HCT116 (cell line): ENCODE measurements around the gene CEP41. TPM values are rescaled to one million over a fixed set of nuclear protein-coding genes. Genes with fewer than 3 reads are reported as not detected.

ENCODE experiments used
- ATAC-seq: fragments of 200-7000 bp; cut with Tn5 transposase; 2 replicates; pipeline ENCODE4 v1.9.1; 2020; ENCODE audit warnings: mild to moderate bottlenecking, moderate library complexity
- BruUV-seq: library from RNA; stranded (reverse); fragments of 400-500 nt; replicated peaks from 2 replicates; lab custom pipeline; 2021; lab: Mats Ljungman, UMichigan
- CTCF ChIA-PET: fragments of 300-600 bp; sonication (Branson Sonifier 250); formaldehyde crosslinking; loops from one replicate; lab custom pipeline; 2021; ENCODE audit warnings: antibody characterized with exemption; lab: Charles Lee
- POLR2A ChIA-PET: fragments of 300-600, 350-600 bp; sonication (Branson Sonifier 250); formaldehyde crosslinking; loops from one replicate; lab custom pipeline; 2021; ENCODE audit warnings: antibody characterized with exemption; lab: Charles Lee
- RAD21 ChIA-PET, 2 experiments: fragments of 300-600 bp; sonication (Branson Sonifier 250); formaldehyde crosslinking; loops; one replicate each; lab custom pipeline; 2023; ENCODE audit warnings: low total read pairs in 2 of 2; ENCODE audit not compliant: uncharacterized antibody in 2 of 2, unreplicated experiment in 2 of 2, low non-redundant PET in 1 of 2; lab: Charles Lee
- DNase-seq: peaks from one replicate; pipeline ENCODE4 v3.0.0-alpha.2; 2010; ENCODE audit warnings: low read depth, low spot score
- H2AFZ ChIP-seq: fragments of 200-600 bp; shearing (Covaris generic), sonication (generic); 2 replicates; pipeline ENCODE4 v1.6.1; 2017; ENCODE audit warnings: low read depth, mixed run types, mixed read lengths, antibody characterized with exemption, low read length; ENCODE audit not compliant: poor library complexity, severe bottlenecking
- H3K27ac ChIP-seq: 2 replicates; pipeline ENCODE4 v1.5.1; 2012; ENCODE audit warnings: low read depth, low read length
- H3K27me3 ChIP-seq: fragments of 200-600 bp; sonication (generic); 2 replicates; pipeline ENCODE4 v1.6.1; 2016; ENCODE audit warnings: mixed run types, low read length, mixed read lengths; ENCODE audit not compliant: insufficient read depth
- H3K36me3 ChIP-seq, 2 experiments: fragments of 200-500 bp in 1 of 2; fragments of 200-600 bp in 1 of 2; sonication (Bioruptor generic) in 1 of 2; sonication (generic) in 1 of 2; 2 replicates each; pipeline versions ENCODE4 v1.5.1 to v1.6.1; 2014 to 2016; ENCODE audit warnings: low read length in 2 of 2, inconsistent platforms in 1 of 2, mixed read lengths in 1 of 2, mixed run types in 1 of 2; ENCODE audit not compliant: insufficient read depth in 2 of 2, control insufficient read depth in 1 of 2
- H3K4me1 ChIP-seq, 2 experiments: fragments of 200-600 bp in 1 of 2; sonication (generic) in 1 of 2; 2 replicates each; pipeline versions ENCODE4 v1.5.1 to v1.6.1; 2012 to 2017; ENCODE audit warnings: low read length in 2 of 2, inconsistent platforms in 1 of 2, mild to moderate bottlenecking in 1 of 2, mixed read lengths in 1 of 2, mixed run types in 1 of 2, moderate library complexity in 1 of 2; ENCODE audit not compliant: insufficient read depth in 2 of 2, control insufficient read depth in 1 of 2
- H3K4me2 ChIP-seq: fragments of 200-600 bp; sonication (generic); 2 replicates; pipeline ENCODE4 v1.6.1; 2017; ENCODE audit warnings: mixed run types, low read length, mixed read lengths
- H3K4me3 ChIP-seq, 2 experiments: fragments of 200-600 bp in 1 of 2; sonication (generic) in 1 of 2; replicated peaks in 1 of 2; 2 replicates each; pipeline ENCODE4 v1.5.1; 2011 to 2016; ENCODE audit warnings: low read length in 2 of 2, control low read depth in 1 of 2, low read depth in 1 of 2, mild to moderate bottlenecking in 1 of 2, mixed read lengths in 1 of 2, mixed run types in 1 of 2
- H3K79me2 ChIP-seq: fragments of 200-600 bp; sonication (generic); 2 replicates; pipeline ENCODE4 v1.6.1; 2017; ENCODE audit warnings: mild to moderate bottlenecking, mixed run types, low read length, moderate library complexity, mixed read lengths; ENCODE audit not compliant: insufficient read depth
- H3K9ac ChIP-seq: fragments of 200-600 bp; sonication (generic); 2 replicates; pipeline ENCODE4 v1.6.1; 2016; ENCODE audit warnings: low read length, mixed read lengths
- H3K9me2 ChIP-seq: fragments of 200-600 bp; sonication (generic), shearing (Covaris generic); 2 replicates; pipeline ENCODE4 v1.6.1; 2017; ENCODE audit warnings: mixed run types, mild to moderate bottlenecking, moderate library complexity; ENCODE audit not compliant: insufficient read depth
- H3K9me3 ChIP-seq, 2 experiments: fragments of 200-500 bp in 1 of 2; fragments of 200-600 bp in 1 of 2; sonication (Bioruptor generic) in 1 of 2; sonication (generic) in 1 of 2; 2 replicates each; pipeline ENCODE4 v1.6.1; 2014 to 2017; ENCODE audit warnings: low read length in 2 of 2, mixed read lengths in 2 of 2, inconsistent platforms in 1 of 2, low read depth in 1 of 2, mild to moderate bottlenecking in 1 of 2, mixed run types in 1 of 2, moderate library complexity in 1 of 2; ENCODE audit not compliant: control insufficient read depth in 1 of 2, insufficient read depth in 1 of 2
- H4K20me1 ChIP-seq: fragments of 200-600 bp; sonication (generic), shearing (Covaris generic); 2 replicates; pipeline ENCODE4 v1.6.1; 2017; ENCODE audit warnings: mixed run types, mild to moderate bottlenecking, moderate library complexity; ENCODE audit not compliant: insufficient read depth
- CEBPB ChIP-seq: IDR thresholded peaks from 2 replicates; pipeline ENCODE4 v1.6.1; 2012; ENCODE audit warnings: low read depth
- EGR1 ChIP-seq: IDR thresholded peaks from 2 replicates; pipeline ENCODE4 v1.6.1; 2012; ENCODE audit warnings: low read depth
- EZH2phosphoT487 ChIP-seq: fragments of 200-600 bp; IDR thresholded peaks from 2 replicates; pipeline ENCODE4 v1.6.1; 2018; ENCODE audit warnings: antibody characterized with exemption, borderline replicate concordance
- SRF ChIP-seq: IDR thresholded peaks from 2 replicates; pipeline ENCODE4 v1.6.1; 2012; ENCODE audit warnings: low read depth
- TCF7L2 ChIP-seq: IDR thresholded peaks from 2 replicates; pipeline ENCODE4 v1.7.0; 2011; ENCODE audit warnings: borderline replicate concordance, inconsistent platforms; ENCODE audit not compliant: insufficient read depth, insufficient read length; ENCODE audit errors: extremely low read depth
- intact Hi-C: fragments of 100-400 bp; cut with micrococcal nuclease; formaldehyde crosslinking; loops from 2 replicates; pipeline ENCODE4 v1.10.0; 2022
- total RNA-seq: library from RNA; stranded (reverse); gene quantifications from one replicate; pipeline ENCODE4 v1.2.1, GENCODE V29; 2021; ENCODE audit not compliant: unreplicated experiment
- TF ChIP-seq, protein P1 (sequence below): IDR thresholded peaks from 2 replicates; pipeline ENCODE4 v1.6.1; 2011; ENCODE audit warnings: mild to moderate bottlenecking, low read length, moderate library complexity; ENCODE audit not compliant: insufficient replicate concordance; ENCODE audit errors: extremely low read depth
- TF ChIP-seq, protein P2 (sequence below): IDR thresholded peaks from 2 replicates; pipeline ENCODE4 v1.6.1; 2012

Gene CEP41
- total RNA-seq, 1 experiment from 2014 or later = 13.6 TPM

DNA sequence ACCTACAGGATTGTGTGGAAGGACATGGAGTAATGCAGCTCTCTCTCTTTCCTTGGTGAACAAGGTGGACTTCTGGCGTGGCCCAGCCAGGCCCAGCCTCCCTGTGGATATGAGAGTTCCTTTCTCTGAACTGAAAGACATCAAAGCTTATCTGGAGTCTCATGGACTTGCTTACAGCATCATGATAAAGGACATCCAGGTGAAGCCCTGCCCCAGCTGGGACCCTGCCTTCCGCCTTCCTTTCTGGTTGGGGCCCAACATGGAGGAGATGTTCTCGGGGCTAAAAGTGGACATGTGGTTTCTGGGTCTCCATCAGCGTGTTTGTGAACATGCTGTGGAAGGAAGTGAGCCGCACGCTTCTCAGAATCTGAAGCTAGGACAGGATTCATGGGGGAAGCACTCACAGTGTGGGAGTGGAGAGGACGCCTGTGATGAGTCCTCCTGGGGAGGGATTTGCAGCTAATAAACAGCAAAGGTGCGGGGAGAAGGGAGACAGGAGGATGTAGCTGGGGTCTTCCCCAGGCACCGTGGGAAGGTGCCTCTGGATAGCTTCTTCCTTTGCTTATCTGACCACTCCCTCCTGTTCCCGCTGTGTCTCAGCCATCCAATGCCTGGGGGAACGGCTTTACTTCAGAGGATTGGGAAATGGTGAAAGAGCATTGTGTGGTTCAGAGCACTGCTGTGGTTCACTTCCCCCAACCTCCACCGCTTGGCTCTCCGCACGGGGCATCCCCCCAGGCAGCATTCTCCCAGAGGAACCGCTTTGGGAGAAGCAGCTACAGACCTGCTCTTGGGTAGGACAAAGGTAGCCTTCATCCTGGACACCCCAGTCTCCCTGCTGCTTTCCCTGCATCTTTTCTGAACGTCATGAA is 90.7 kb downstream of the CEP41 start:
- Histone ChIP-seq H3K4me1 (peaks cover 8 to 16% of the 10 kb centered on the region in 2 experiments; a peak in 3 of 4 replicates), H3K27ac (no peak overlapping the region), H4K20me1 (no peaks in the 10 kb centered on the region), H2AFZ (no peak overlapping the region), H3K36me3 (no peaks in the 10 kb centered on the region), H3K79me2 (no peaks in the 10 kb centered on the region), H3K9me2 (no peaks in the 10 kb centered on the region), H3K4me2 (no peak overlapping the region), H3K9me3 (no peaks in the 10 kb centered on the region), H3K27me3 (no peaks in the 10 kb centered on the region), H3K9ac (no peak overlapping the region), H3K4me3 (no peak overlapping the region)
- BruUV-seq = no TSS peak
- TF ChIP-seq, protein P1, sequence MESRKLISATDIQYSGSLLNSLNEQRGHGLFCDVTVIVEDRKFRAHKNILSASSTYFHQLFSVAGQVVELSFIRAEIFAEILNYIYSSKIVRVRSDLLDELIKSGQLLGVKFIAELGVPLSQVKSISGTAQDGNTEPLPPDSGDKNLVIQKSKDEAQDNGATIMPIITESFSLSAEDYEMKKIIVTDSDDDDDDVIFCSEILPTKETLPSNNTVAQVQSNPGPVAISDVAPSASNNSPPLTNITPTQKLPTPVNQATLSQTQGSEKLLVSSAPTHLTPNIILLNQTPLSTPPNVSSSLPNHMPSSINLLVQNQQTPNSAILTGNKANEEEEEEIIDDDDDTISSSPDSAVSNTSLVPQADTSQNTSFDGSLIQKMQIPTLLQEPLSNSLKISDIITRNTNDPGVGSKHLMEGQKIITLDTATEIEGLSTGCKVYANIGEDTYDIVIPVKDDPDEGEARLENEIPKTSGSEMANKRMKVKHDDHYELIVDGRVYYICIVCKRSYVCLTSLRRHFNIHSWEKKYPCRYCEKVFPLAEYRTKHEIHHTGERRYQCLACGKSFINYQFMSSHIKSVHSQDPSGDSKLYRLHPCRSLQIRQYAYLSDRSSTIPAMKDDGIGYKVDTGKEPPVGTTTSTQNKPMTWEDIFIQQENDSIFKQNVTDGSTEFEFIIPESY = no peak
- TF ChIP-seq SRF (no peak), TCF7L2 (no peak), EGR1 (no peak), CEBPB (no peak), EZH2phosphoT487 (no peak)
- TF ChIP-seq, protein P2, sequence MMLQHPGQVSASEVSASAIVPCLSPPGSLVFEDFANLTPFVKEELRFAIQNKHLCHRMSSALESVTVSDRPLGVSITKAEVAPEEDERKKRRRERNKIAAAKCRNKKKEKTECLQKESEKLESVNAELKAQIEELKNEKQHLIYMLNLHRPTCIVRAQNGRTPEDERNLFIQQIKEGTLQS = no peak
- DNase-seq = no peak
- ChIA-PET RAD21 (no interaction called here), CTCF (no interaction called here), POLR2A (no interaction called here)
- intact Hi-C loops = no loop called here
- ATAC-seq = no peak
